Fibroblast of lung (primary cell): ENCODE data around the gene CDR2.

ENCODE experiments used
- EZH2 ChIP-seq: IDR thresholded peaks from 2 replicates; pipeline ENCODE4 v1.5.1; 2012; ENCODE audit warnings: low read length, control low read depth, mild to moderate bottlenecking; ENCODE audit errors: missing control alignments
- TF ChIP-seq, protein P1 (sequence below), 2 donors: IDR thresholded peaks in 1 of 2; conservative IDR thresholded peaks in 1 of 2; 1 replicate in 1 of 2; 2 replicates in 1 of 2; pipeline ENCODE4 v1.5.1; 2011 to 2012; ENCODE audit warnings: low read length in 2 of 2, control low read depth in 1 of 2, inconsistent platforms in 1 of 2, low read depth in 1 of 2, mild to moderate bottlenecking in 1 of 2

DNA sequence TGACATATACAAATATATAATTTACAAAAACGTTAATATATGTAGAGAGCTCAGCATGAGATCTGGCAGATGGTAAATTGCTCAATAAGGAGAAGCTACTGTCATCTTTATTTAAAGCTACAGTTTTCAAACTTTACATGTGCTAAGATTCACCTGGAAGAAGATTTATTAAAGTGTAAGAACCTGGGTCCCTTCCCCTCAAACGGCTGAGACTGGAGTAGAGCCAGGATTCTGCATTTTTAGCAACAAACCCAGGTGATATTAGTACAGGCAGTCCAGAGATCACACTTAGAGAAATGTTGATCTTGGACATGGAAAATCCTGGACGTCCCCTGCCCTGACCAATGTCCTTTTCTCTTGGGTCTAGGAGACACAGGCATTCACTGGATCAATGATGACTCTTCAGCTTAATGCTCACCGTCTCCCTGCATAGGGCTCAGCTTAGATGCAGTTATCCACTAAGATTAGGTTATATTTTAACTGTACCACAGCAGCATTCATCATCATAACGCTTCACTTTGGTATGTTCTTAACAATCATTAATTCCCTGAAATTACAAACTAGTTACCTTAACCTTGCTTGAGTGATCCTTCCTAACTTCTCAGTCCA lies 20.4 kb downstream of the CDR2 start:
- TF ChIP-seq, protein P1, sequence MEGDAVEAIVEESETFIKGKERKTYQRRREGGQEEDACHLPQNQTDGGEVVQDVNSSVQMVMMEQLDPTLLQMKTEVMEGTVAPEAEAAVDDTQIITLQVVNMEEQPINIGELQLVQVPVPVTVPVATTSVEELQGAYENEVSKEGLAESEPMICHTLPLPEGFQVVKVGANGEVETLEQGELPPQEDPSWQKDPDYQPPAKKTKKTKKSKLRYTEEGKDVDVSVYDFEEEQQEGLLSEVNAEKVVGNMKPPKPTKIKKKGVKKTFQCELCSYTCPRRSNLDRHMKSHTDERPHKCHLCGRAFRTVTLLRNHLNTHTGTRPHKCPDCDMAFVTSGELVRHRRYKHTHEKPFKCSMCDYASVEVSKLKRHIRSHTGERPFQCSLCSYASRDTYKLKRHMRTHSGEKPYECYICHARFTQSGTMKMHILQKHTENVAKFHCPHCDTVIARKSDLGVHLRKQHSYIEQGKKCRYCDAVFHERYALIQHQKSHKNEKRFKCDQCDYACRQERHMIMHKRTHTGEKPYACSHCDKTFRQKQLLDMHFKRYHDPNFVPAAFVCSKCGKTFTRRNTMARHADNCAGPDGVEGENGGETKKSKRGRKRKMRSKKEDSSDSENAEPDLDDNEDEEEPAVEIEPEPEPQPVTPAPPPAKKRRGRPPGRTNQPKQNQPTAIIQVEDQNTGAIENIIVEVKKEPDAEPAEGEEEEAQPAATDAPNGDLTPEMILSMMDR (conservative IDR thresholded peaks at IDR 0.05 in 1 of 2, IDR thresholded peaks at IDR 0.05 in 1 of 2; ENCODE audit: low read depth in 1 of 2, low read length in 2 of 2), result no peak
- TF ChIP-seq EZH2, result no peak
